Adrenal gland (tissue), 12 donors: ENCODE results near the gene KRTAP12-4. TPM values are rescaled to one million over a fixed set of nuclear protein-coding genes. Genes with fewer than 3 reads are reported as not detected.
"Not testable (repeated sequence)": the region's sequence is repeated elsewhere in the genome, so short reads cannot be mapped to it uniquely, and the experiment has no call there.

Experiments used
- DNase-seq, 7 donors: peaks; one replicate each; pipeline ENCODE4 v3.0.0-alpha.2; 2019 to 2020
- H3K27ac ChIP-seq, 5 donors: fragments of 200-600 bp; sonication (generic) in 4 of 5; 1 replicate in 3 of 5; 2 replicates in 2 of 5; pipeline versions ENCODE4 v1.5.1 to v1.8.0; 2016 to 2020; ENCODE audit warnings: mild to moderate bottlenecking in 1 of 5
- H3K27me3 ChIP-seq: fragments of 200-600 bp; 2 replicates; pipeline ENCODE4 v1.8.0; 2021
- H3K36me3 ChIP-seq, 2 donors: fragments of 200-600 bp; replicated peaks in 1 of 2; 1 replicate in 1 of 2; 2 replicates in 1 of 2; pipeline versions ENCODE4 v1.5.1 to v1.8.0; 2018 to 2022
- H3K4me1 ChIP-seq, 2 donors: fragments of 200-600 bp; replicated peaks in 1 of 2; 1 replicate in 1 of 2; 2 replicates in 1 of 2; pipeline versions ENCODE4 v1.5.1 to v1.8.0; 2018 to 2021
- H3K4me3 ChIP-seq, 4 donors: fragments of 200-600 bp; sonication (generic) in 3 of 4; one replicate each; pipeline ENCODE4 v1.5.1; 2016 to 2018
- H3K9me3 ChIP-seq, 3 donors: fragments of 200-600 bp; sonication (generic) in 1 of 3; replicated peaks in 1 of 3; 1 replicate in 2 of 3; 2 replicates in 1 of 3; pipeline versions ENCODE4 v1.5.1 to v1.8.0; 2016 to 2021
- POLR2A ChIP-seq, 2 donors: fragments of 450-650 bp; IDR thresholded peaks; one replicate each; pipeline ENCODE4 v1.6.1; 2017; ENCODE audit warnings: antibody characterized with exemption in 2 of 2, mild to moderate bottlenecking in 2 of 2, moderate library complexity in 1 of 2
- WGBS, 4 donors: extraction: QIAGEN DNeasy Blood & Tissue Kit in 2 of 4; methylation state at CpG; one replicate each; pipeline versions ENCODE4 v1.1.5 to v1.1.7; 2013 to 2017; 5-methylcytosine and 5-hydroxymethylcytosine counted together
- intact Hi-C, 2 donors: fragments of 100-400 bp; cut with DNase I; formaldehyde crosslinking; loops; one replicate each; pipeline versions ENCODE4 v1.14.1 to v1.15.0; 2022 to 2023
- polyA plus RNA-seq, 3 donors: library from polyadenylated mRNA; stranded (reverse); fragments of 200-250 nt in 2 of 3; fragments of 350-450 nt in 1 of 3; fragmentation: Illumina TruSeq in 1 of 3; extraction: RNeasy Lipid Tissue Mini Kit (QIAGEN cat#74804) in 1 of 3; gene quantifications; one replicate each; pipeline ENCODE4 v1.2.3, GENCODE V29; 2013 to 2014
- total RNA-seq, 9 donors: library from RNA; depleted of rRNA in 4 of 9; stranded (reverse); fragments of >200 nt in 4 of 9; fragments of 120-200 nt in 1 of 9; fragmentation: NEBNext Ultra II Directional in 1 of 9; extraction: Animal tissue kit (Norgen Biotek cat#: 25700) in 1 of 9; gene quantifications; one replicate each; pipeline versions ENCODE4 v1.1.0 to v1.2.4, GENCODE V29; 2013 to 2023
- TF ChIP-seq, protein P1 (sequence below), 6 experiments: fragments of 450-650 bp in 4 of 6; fragments of 200-600 bp in 2 of 6; sonication (generic) in 1 of 6; IDR thresholded peaks; 1 replicate in 5 of 6; 2 replicates in 1 of 6; pipeline versions ENCODE4 v1.5.1 to v1.8.0; 2016 to 2021; ENCODE audit warnings: antibody characterized with exemption in 6 of 6, mild to moderate bottlenecking in 2 of 6, moderate library complexity in 1 of 6
- donor health status: healthy with polysubstance abuse.
- donor health status: Bipolar disorder and iron deficiency.
- donor health status: DM: yes; HTN: yes; CAD: no.
- donor health status: DM: no; HTN: no; CAD: no.
- donor health status: DM: no; HTN: no; CAD: no.
- donor health status: DM: yes; HTN: yes; CAD: no.

KRTAP12-4 gene
- total and polyA plus RNA-seq, 12 donors: not detected

- Histone ChIP-seq H3K27ac (no peak overlapping the region), H3K27me3 (peaks cover 19% of the 10 kb centered on the region), H3K36me3 (no peaks in the 10 kb centered on the region), H3K4me1 (no peaks in the 10 kb centered on the region), H3K9me3 (no peaks in the 10 kb centered on the region), H3K4me3 (no peak overlapping the region)
- DNase-seq: peak in 1 of 7 donors; percentile 33
- intact Hi-C loops: no loop called here
- no peak for TF ChIP-seq POLR2A (IDR thresholded peaks at IDR 0.05)
- TF ChIP-seq, protein P1, sequence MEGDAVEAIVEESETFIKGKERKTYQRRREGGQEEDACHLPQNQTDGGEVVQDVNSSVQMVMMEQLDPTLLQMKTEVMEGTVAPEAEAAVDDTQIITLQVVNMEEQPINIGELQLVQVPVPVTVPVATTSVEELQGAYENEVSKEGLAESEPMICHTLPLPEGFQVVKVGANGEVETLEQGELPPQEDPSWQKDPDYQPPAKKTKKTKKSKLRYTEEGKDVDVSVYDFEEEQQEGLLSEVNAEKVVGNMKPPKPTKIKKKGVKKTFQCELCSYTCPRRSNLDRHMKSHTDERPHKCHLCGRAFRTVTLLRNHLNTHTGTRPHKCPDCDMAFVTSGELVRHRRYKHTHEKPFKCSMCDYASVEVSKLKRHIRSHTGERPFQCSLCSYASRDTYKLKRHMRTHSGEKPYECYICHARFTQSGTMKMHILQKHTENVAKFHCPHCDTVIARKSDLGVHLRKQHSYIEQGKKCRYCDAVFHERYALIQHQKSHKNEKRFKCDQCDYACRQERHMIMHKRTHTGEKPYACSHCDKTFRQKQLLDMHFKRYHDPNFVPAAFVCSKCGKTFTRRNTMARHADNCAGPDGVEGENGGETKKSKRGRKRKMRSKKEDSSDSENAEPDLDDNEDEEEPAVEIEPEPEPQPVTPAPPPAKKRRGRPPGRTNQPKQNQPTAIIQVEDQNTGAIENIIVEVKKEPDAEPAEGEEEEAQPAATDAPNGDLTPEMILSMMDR (IDR thresholded peaks at IDR 0.05): no peak
- 62 to 74% (median 64%) methylated on average over 4 to 8 of the region's 8 CpGs for WGBS, 4 donors
Observed at GRCh38 chr21:44695184-44695583, 40.7 kb upstream of the KRTAP12-4 start.

DNA sequence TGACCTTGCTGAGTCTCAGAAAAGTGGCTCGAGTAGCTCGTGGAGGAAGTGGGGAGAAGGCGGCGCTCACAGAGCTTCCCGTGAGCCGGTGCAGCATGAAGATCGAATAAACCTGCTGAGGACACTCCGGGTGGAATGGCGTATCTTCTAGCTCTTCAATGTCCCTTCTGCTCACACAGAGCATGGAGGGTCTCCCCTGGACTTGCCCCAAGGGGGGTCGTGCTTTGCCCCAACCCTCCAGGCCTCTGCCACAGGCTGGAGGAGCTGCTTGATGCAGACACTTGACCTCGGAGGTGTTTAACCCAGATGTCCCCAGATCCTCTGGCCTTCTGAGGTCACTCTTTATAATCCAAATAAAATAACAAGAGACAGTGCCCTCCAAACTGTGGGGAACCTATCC lies 40.3 kb upstream of the KRTAP12-4 start:
- H3K27me3 ChIP-seq: peaks cover 19% of the 10 kb centered on the region
- TF ChIP-seq POLR2A (IDR thresholded peaks at IDR 0.05): no peak
- TF ChIP-seq, protein P1 (IDR thresholded peaks at IDR 0.05): no peak

DNA sequence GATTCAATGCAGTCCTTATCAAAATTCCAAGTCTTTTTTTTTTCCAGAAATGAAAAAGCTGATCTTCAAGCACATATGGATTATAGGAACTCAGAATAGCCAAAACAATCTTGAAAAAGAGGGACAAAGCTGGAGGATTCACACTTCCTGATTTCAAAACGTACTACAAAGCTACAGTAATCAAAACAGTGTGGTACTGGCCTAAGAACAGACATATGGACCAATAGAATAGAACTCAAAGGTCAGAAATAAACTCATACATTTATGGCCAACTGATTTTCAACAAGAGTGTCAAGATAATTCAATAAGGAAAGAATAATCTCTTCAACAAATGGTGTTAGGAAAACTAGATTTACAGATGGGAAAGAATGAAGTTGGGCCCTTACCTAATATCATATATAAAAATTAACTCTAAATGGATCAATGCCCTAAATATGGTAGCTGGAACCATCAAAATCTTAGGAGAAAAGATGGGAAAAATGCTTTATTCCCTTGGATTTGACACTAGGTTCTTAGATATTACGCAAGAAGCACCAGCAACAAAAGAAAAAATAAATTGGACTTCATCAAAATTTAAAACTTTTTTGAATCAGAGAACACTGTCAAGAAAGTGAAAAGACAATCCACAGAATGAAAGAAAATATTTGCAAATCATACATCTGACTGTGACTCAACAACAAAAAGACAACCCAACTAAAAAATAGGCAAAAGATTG lies 38.5 kb upstream of the KRTAP12-4 start:
- no peak for DNase-seq
- Histone ChIP-seq H3K4me3 (no peak overlapping the region), H3K4me1 (no peaks in the 10 kb centered on the region), H3K9me3 (no peaks in the 10 kb centered on the region), H3K27me3 (peaks cover 8% of the 10 kb centered on the region), H3K27ac (no peak overlapping the region), H3K36me3 (no peaks in the 10 kb centered on the region)
- 45 to 70% (median 48%) methylated on average over 2 of the region's 2 CpGs for WGBS, 4 donors
- intact Hi-C loops: no loop called here
- TF ChIP-seq, protein P1 (IDR thresholded peaks at IDR 0.05): no peak

More for the DNA sequence above, 40.3 kb upstream of the KRTAP12-4 start:
- Histone ChIP-seq H3K27ac (no peak overlapping the region), H3K4me3 (no peak overlapping the region), H3K36me3 (no peaks in the 10 kb centered on the region), H3K4me1 (no peaks in the 10 kb centered on the region), H3K9me3 (no peaks in the 10 kb centered on the region)
- 65 to 69% (median 66%) methylated on average over 11 of the region's 11 CpGs for WGBS, 4 donors
- intact Hi-C loops: no loop called here
- peak in 1 of 7 donors; percentile 17 for DNase-seq

GRCh38 chr21:44691686-44692085 lies 37.2 kb upstream of the KRTAP12-4 start:
- 57 to 67% (median 62%) methylated on average over 2 of the region's 2 CpGs for WGBS, 4 donors
- Histone ChIP-seq H3K36me3 (no peaks in the 10 kb centered on the region), H3K27me3 (peaks cover 7% of the 10 kb centered on the region), H3K9me3 (no peaks in the 10 kb centered on the region), H3K4me1 (no peaks in the 10 kb centered on the region), H3K4me3 (no peak overlapping the region), H3K27ac (no peak overlapping the region)
- TF ChIP-seq, protein P1 (IDR thresholded peaks at IDR 0.05): no peak
- TF ChIP-seq POLR2A (IDR thresholded peaks at IDR 0.05): no peak
- intact Hi-C loops: no loop called here
- DNase-seq: no peak

GRCh38 chr21:44689740-44690139 lies 35.3 kb upstream of the KRTAP12-4 start:
- H3K27ac ChIP-seq, H3K4me3 ChIP-seq, intact Hi-C loops, H3K36me3 ChIP-seq, H3K9me3 ChIP-seq, H3K27me3 ChIP-seq, H3K4me1 ChIP-seq: not testable (repeated sequence)
- 73 to 87% (median 81%) methylated on average over 3 of the region's 3 CpGs for WGBS, 4 donors
- peak in 1 of 7 donors; percentile 13 for DNase-seq
